ENCODE measurements around the gene DZIP3. TPM values are rescaled to one million over a fixed set of nuclear protein-coding genes. Genes with fewer than 3 reads are reported as not detected.

Gene DZIP3
- total and polyA plus RNA-seq, 2 of the 13 experiments (the other 11 are each of a cell fraction or from before 2014, with no cell fraction given) = 11.3 to 17.3 TPM

DNA sequence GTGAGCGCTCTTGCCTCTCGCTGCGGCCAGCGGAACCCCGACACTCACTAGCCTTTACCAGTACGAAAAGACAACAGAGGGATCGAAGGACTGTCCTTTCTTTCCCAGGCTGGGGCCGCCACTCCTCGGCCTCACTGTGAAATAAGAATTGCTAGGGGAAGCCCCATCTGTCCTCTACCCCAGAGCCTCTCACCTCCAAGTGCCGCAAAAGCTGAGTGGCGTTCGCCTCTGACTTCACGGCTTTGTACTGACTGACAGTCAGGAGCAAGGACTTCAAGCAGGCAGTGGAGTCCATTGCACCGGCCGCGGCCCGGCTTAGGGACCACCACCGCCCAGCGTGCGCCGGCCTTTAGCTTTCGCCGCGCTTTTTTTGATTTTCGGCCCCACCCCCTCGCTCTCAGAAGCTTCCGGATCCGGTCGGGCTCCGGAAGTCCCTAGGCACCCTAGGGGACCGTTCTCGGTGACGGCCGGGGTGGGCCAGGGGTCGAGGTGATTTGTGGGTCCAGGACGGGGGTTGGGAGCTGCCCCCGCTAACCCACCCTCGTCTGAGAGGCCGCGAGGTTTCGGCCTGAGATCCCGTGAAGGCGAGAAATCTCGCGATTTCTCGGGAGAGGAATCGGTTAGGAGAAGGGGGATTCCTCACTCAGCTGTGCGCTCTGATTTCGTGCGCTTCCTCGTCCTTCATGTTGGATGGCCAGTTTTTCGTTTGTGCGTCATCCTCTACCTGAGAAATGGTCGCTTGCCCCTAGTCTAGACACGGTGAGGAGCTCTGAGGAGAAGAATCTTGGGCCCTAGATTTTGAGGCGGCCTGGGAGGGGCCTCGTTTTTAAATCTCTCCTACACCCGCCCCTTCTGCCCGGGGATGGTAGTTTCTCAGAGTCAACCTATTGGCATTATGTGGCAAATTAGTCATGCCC is at the start of gene DZIP3, which contains the start of gene CIP2A (continued):
- TF ChIP-seq, protein P1, sequence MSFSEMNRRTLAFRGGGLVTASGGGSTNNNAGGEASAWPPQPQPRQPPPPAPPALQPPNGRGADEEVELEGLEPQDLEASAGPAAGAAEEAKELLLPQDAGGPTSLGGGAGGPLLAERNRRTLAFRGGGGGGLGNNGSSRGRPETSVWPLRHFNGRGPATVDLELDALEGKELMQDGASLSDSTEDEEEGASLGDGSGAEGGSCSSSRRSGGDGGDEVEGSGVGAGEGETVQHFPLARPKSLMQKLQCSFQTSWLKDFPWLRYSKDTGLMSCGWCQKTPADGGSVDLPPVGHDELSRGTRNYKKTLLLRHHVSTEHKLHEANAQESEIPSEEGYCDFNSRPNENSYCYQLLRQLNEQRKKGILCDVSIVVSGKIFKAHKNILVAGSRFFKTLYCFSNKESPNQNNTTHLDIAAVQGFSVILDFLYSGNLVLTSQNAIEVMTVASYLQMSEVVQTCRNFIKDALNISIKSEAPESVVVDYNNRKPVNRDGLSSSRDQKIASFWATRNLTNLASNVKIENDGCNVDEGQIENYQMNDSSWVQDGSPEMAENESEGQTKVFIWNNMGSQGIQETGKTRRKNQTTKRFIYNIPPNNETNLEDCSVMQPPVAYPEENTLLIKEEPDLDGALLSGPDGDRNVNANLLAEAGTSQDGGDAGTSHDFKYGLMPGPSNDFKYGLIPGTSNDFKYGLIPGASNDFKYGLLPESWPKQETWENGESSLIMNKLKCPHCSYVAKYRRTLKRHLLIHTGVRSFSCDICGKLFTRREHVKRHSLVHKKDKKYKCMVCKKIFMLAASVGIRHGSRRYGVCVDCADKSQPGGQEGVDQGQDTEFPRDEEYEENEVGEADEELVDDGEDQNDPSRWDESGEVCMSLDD (CRISPR knock-in tag; IDR thresholded peaks at IDR 0.05; ENCODE audit: borderline replicate concordance) = peak; percentile 93; the same call in 1 of the 2 replicates
- peak; percentile 78 for TF ChIP-seq PPARG (CRISPR knock-in tag; conservative IDR thresholded peaks at IDR 0.05)
- peak; percentile 19; the same call in 1 of the 2 replicates for TF ChIP-seq ZNF263 (CRISPR knock-in tag; IDR thresholded peaks at IDR 0.05)
- TF ChIP-seq RARA (CRISPR knock-in tag; IDR thresholded peaks at IDR 0.05) = peak; percentile 57
- 0 out of 2 replicates have a peak, but pooled peaks have one; percentile 79 for TF ChIP-seq EEA1 (CRISPR knock-in tag; IDR thresholded peaks at IDR 0.05; ENCODE audit: borderline replicate concordance)
- no peak for TF ChIP-seq ATAD3A (CRISPR knock-in tag; IDR thresholded peaks at IDR 0.05)
- TF ChIP-seq, protein P2, sequence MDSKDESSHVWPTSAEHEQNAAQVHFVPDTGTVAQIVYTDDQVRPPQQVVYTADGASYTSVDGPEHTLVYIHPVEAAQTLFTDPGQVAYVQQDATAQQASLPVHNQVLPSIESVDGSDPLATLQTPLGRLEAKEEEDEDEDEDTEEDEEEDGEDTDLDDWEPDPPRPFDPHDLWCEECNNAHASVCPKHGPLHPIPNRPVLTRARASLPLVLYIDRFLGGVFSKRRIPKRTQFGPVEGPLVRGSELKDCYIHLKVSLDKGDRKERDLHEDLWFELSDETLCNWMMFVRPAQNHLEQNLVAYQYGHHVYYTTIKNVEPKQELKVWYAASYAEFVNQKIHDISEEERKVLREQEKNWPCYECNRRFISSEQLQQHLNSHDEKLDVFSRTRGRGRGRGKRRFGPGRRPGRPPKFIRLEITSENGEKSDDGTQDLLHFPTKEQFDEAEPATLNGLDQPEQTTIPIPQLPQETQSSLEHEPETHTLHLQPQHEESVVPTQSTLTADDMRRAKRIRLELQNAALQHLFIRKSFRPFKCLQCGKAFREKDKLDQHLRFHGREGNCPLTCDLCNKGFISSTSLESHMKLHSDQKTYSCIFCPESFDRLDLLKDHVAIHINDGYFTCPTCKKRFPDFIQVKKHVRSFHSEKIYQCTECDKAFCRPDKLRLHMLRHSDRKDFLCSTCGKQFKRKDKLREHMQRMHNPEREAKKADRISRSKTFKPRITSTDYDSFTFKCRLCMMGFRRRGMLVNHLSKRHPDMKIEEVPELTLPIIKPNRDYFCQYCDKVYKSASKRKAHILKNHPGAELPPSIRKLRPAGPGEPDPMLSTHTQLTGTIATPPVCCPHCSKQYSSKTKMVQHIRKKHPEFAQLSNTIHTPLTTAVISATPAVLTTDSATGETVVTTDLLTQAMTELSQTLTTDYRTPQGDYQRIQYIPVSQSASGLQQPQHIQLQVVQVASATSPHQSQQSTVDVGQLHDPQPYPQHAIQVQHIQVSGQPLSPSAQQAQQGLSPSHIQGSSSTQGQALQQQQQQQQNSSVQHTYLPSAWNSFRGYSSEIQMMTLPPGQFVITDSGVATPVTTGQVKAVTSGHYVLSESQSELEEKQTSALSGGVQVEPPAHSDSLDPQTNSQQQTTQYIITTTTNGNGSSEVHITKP (CRISPR knock-in tag; IDR thresholded peaks at IDR 0.05; ENCODE audit: low read depth) = peak; percentile 90; the same call in 1 of the 2 replicates
- TF ChIP-seq SP140L (CRISPR knock-in tag; IDR thresholded peaks at IDR 0.05; ENCODE audit: borderline replicate concordance) = 0 out of 2 replicates have a peak, but pooled peaks have one; percentile 36
- no peak for TF ChIP-seq CHCHD3 (CRISPR knock-in tag; IDR thresholded peaks at IDR 0.05)
- no peak for TF ChIP-seq ZNF841 (CRISPR knock-in tag; IDR thresholded peaks at IDR 0.05; ENCODE audit: borderline replicate concordance)
- TF ChIP-seq, protein P3, sequence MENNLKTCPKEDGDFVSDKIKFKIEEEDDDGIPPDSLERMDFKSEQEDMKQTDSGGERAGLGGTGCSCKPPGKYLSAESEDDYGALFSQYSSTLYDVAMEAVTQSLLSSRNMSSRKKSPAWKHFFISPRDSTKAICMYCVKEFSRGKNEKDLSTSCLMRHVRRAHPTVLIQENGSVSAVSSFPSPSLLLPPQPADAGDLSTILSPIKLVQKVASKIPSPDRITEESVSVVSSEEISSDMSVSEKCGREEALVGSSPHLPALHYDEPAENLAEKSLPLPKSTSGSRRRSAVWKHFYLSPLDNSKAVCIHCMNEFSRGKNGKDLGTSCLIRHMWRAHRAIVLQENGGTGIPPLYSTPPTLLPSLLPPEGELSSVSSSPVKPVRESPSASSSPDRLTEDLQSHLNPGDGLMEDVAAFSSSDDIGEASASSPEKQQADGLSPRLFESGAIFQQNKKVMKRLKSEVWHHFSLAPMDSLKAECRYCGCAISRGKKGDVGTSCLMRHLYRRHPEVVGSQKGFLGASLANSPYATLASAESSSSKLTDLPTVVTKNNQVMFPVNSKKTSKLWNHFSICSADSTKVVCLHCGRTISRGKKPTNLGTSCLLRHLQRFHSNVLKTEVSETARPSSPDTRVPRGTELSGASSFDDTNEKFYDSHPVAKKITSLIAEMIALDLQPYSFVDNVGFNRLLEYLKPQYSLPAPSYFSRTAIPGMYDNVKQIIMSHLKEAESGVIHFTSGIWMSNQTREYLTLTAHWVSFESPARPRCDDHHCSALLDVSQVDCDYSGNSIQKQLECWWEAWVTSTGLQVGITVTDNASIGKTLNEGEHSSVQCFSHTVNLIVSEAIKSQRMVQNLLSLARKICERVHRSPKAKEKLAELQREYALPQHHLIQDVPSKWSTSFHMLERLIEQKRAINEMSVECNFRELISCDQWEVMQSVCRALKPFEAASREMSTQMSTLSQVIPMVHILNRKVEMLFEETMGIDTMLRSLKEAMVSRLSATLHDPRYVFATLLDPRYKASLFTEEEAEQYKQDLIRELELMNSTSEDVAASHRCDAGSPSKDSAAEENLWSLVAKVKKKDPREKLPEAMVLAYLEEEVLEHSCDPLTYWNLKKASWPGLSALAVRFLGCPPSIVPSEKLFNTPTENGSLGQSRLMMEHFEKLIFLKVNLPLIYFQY (CRISPR knock-in tag; IDR thresholded peaks at IDR 0.05; ENCODE audit: borderline replicate concordance) = no peak
